PC-3 (cell line): ENCODE data around the gene RAB6A. TPM values are rescaled to one million over a fixed set of nuclear protein-coding genes. Genes with fewer than 3 reads are reported as not detected.

Source experiments
- total RNA-seq: library from RNA; depleted of rRNA; stranded (reverse); fragments of >200 nt; gene quantifications from 2 replicates; pipeline ENCODE4 v1.2.3, GENCODE V29; 2014; rRNA removed

The RAB6A gene
- total RNA-seq, 1 experiment from 2014 or later = 97.9 TPM

Other genes starting within 250 kb of the RAB6A start
- gene FAM168A, start 163.0 kb downstream of the RAB6A start, total RNA-seq = 24.5 and 27.8 TPM in 2 replicates
- gene PLEKHB1, start 114.5 kb downstream of the RAB6A start, total RNA-seq = 4.6 and 10.6 TPM in 2 replicates
- 48.0 and 80.8 TPM in 2 replicates for gene MRPL48, start 26.8 kb upstream of the RAB6A start, total RNA-seq
- 346 and 367 TPM in 2 replicates for gene COA4, start 115.8 kb upstream of the RAB6A start, total RNA-seq
- gene PAAF1, start 115.9 kb upstream of the RAB6A start, total RNA-seq = 13.3 and 19.5 TPM in 2 replicates
- 0.29 and 0.46 TPM in 2 replicates for gene DNAJB13, start 190.0 kb upstream of the RAB6A start, total RNA-seq
- 6.4 and 11.9 TPM in 2 replicates for gene UCP2, start 221.8 kb upstream of the RAB6A start, total RNA-seq
- gene UCP3, start 248.0 kb upstream of the RAB6A start, total RNA-seq = 1.2 and 1.8 TPM in 2 replicates